GM19397 (cell line): ENCODE data around the gene ITPR1.

Experiments
- ATAC-seq: cut with Tn5 transposase; IDR thresholded peaks from one replicate; pipeline ENCODE4 v1.9.1; 2021; ENCODE audit warnings: mild to moderate bottlenecking, moderate library complexity; ENCODE audit not compliant: unreplicated experiment

ITPR1 gene

GRCh38 chr3:4735243-4735642, 242.1 kb downstream of the ITPR1 start:
- ATAC-seq = no peak

- no peak for ATAC-seq
These were observed 243.2 kb downstream of the ITPR1 start for GRCh38 chr3:4736284-4736861.

- ATAC-seq = peak; percentile 60
These were observed 245.7 kb downstream of the ITPR1 start for GRCh38 chr3:4738737-4739274.

GRCh38 chr3:4739289-4740236, 246.4 kb downstream of the ITPR1 start:
- no peak for ATAC-seq

- no peak for ATAC-seq
These were observed 247.4 kb downstream of the ITPR1 start for GRCh38 chr3:4740397-4741105.

- ATAC-seq = no peak
These were observed 247.9 kb downstream of the ITPR1 start for GRCh38 chr3:4741106-4741403.

GRCh38 chr3:4741404-4742307, 248.5 kb downstream of the ITPR1 start:
- ATAC-seq = no peak

- no peak for ATAC-seq
These were observed 249.2 kb downstream of the ITPR1 start for GRCh38 chr3:4742359-4742758.

- no peak for ATAC-seq
These were observed 250.2 kb downstream of the ITPR1 start for GRCh38 chr3:4743371-4743770.

GRCh38 chr3:4744405-4745234, 251.5 kb downstream of the ITPR1 start:
- no peak for ATAC-seq

- no peak for ATAC-seq
These were observed 252.1 kb downstream of the ITPR1 start for GRCh38 chr3:4745235-4745610.

GRCh38 chr3:4746241-4746958, 253.3 kb downstream of the ITPR1 start:
- ATAC-seq = no peak

- no peak for ATAC-seq
These were observed 255.0 kb downstream of the ITPR1 start for GRCh38 chr3:4748127-4748526.

GRCh38 chr3:4748701-4749378, 255.7 kb downstream of the ITPR1 start:
- no peak for ATAC-seq

- ATAC-seq = no peak
These were observed 256.4 kb downstream of the ITPR1 start for GRCh38 chr3:4749567-4750002.

GRCh38 chr3:4750306-4750968, 257.3 kb downstream of the ITPR1 start:
- ATAC-seq = no peak

GRCh38 chr3:4751029-4751501, 257.9 kb downstream of the ITPR1 start:
- no peak for ATAC-seq
